GM21529 (cell line): ENCODE measurements around the gene EHD4.

Source experiments
- ATAC-seq: cut with Tn5 transposase; IDR thresholded peaks from one replicate; pipeline ENCODE4 v1.9.1; 2021; ENCODE audit not compliant: unreplicated experiment

EHD4 gene

GRCh38 chr15:41882689-41883483, 89.5 kb downstream of the EHD4 start:
- ATAC-seq: no peak

- no peak for ATAC-seq
Measured at GRCh38 chr15:41881920-41882688, 90.3 kb downstream of the EHD4 start.

- no peak for ATAC-seq
Measured at GRCh38 chr15:41881550-41881919, 90.8 kb downstream of the EHD4 start.

- ATAC-seq: no peak
Measured at GRCh38 chr15:41881086-41881485, 91.3 kb downstream of the EHD4 start.

- ATAC-seq: no peak
Measured at GRCh38 chr15:41880156-41880877, 92.0 kb downstream of the EHD4 start.

GRCh38 chr15:41879321-41879845, 93.0 kb downstream of the EHD4 start:
- no peak for ATAC-seq

GRCh38 chr15:41878355-41878699, 94.0 kb downstream of the EHD4 start:
- no peak for ATAC-seq

- no peak for ATAC-seq
Measured at GRCh38 chr15:41877631-41878354, 94.6 kb downstream of the EHD4 start.

GRCh38 chr15:41876689-41877088, 95.7 kb downstream of the EHD4 start:
- ATAC-seq: no peak

GRCh38 chr15:41876007-41876406, 96.3 kb downstream of the EHD4 start:
- no peak for ATAC-seq

GRCh38 chr15:41874736-41875135, 97.6 kb downstream of the EHD4 start:
- no peak for ATAC-seq

- ATAC-seq: no peak
Measured at GRCh38 chr15:41873711-41874110, 98.6 kb downstream of the EHD4 start.

- ATAC-seq: no peak
Measured at GRCh38 chr15:41872166-41872747, 100.1 kb downstream of the EHD4 start.

GRCh38 chr15:41871175-41871905, 101.0 kb downstream of the EHD4 start:
- no peak for ATAC-seq

- no peak for ATAC-seq
Measured at GRCh38 chr15:41870689-41871081, 101.7 kb downstream of the EHD4 start.

- no peak for ATAC-seq
Measured at GRCh38 chr15:41869770-41870688, 102.3 kb downstream of the EHD4 start.

- ATAC-seq: no peak
Measured at GRCh38 chr15:41868321-41868720, 104.0 kb downstream of the EHD4 start.

GRCh38 chr15:41866872-41867579, 105.3 kb downstream of the EHD4 start:
- ATAC-seq: no peak
